Measurements from ENCODE around the gene LETM1.

- TF ChIP-seq EZH2 (IDR thresholded peaks at IDR 0.05) (no peak), CTCF (IDR thresholded peaks at IDR 0.05 in 2 of 3, conservative IDR thresholded peaks at IDR 0.05 in 1 of 3; ENCODE audit: borderline replicate concordance in 1 of 3, insufficient read depth in 1 of 3, low read depth in 2 of 3, low read length in 2 of 3) (no peak), REST (IDR thresholded peaks at IDR 0.05; ENCODE audit: low read depth) (no peak), ELF1 (IDR thresholded peaks at IDR 0.05; ENCODE audit: borderline replicate concordance, low read depth) (no peak), JUND (IDR thresholded peaks at IDR 0.05) (no peak), RAD21 (IDR thresholded peaks at IDR 0.05; ENCODE audit: low read depth) (no peak), POLR2A (IDR thresholded peaks at IDR 0.05; ENCODE audit: borderline replicate concordance, extremely low read depth, insufficient read depth, insufficient read length) (no peak)
These were observed 80.0 kb downstream of the LETM1 start for GRCh38 chr4:1775731-1776500.
